GM12874 (cell line): Measurements from ENCODE around the gene EDIL3.

ENCODE experiments used
- TF ChIP-seq, protein P1 (sequence below): IDR thresholded peaks from 2 replicates; pipeline ENCODE4 v1.5.1; 2011; ENCODE audit warnings: low read depth, mild to moderate bottlenecking, control low read depth, low read length, moderate library complexity; ENCODE audit not compliant: insufficient read depth

Gene EDIL3

DNA sequence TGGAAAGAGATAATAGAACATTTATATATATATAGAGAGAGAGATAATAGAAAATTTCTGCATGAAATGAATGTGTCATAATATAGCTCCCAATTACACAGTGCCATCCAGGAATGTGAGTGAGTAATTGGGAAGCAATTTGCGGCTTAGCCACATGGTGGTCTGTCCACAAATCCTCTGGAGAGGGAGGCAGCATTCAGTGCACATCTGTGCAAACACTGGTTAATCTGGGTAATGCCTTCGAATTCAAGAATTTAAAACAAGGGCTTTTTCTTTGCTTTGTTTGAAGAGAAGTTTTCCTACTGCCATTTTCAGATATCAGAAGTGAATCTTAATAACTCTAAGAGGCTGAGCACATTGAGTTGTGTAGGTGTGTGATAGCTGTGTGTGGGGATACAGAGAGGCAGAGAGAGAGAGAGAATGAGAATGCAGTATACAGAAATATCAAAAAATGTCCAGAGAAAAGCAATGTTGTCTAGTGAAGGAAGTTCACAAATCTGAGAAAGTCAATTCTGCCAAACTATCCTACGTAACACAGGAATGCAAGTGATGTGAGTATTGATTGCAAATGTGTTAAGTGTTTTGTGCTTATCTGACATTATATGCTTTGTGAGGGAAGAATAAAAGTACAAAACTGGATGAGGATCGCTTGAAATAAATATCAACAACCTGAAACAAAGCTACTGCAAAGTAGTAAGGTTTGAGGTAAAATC is 134.6 kb downstream of the EDIL3 start:
- TF ChIP-seq, protein P1, sequence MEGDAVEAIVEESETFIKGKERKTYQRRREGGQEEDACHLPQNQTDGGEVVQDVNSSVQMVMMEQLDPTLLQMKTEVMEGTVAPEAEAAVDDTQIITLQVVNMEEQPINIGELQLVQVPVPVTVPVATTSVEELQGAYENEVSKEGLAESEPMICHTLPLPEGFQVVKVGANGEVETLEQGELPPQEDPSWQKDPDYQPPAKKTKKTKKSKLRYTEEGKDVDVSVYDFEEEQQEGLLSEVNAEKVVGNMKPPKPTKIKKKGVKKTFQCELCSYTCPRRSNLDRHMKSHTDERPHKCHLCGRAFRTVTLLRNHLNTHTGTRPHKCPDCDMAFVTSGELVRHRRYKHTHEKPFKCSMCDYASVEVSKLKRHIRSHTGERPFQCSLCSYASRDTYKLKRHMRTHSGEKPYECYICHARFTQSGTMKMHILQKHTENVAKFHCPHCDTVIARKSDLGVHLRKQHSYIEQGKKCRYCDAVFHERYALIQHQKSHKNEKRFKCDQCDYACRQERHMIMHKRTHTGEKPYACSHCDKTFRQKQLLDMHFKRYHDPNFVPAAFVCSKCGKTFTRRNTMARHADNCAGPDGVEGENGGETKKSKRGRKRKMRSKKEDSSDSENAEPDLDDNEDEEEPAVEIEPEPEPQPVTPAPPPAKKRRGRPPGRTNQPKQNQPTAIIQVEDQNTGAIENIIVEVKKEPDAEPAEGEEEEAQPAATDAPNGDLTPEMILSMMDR = no peak

- TF ChIP-seq, protein P1 = no peak
These were observed 136.7 kb downstream of the EDIL3 start for GRCh38 chr5:84248013-84248412.

GRCh38 chr5:84242286-84242685 is 142.4 kb downstream of the EDIL3 start:
- TF ChIP-seq, protein P1 = no peak

DNA sequence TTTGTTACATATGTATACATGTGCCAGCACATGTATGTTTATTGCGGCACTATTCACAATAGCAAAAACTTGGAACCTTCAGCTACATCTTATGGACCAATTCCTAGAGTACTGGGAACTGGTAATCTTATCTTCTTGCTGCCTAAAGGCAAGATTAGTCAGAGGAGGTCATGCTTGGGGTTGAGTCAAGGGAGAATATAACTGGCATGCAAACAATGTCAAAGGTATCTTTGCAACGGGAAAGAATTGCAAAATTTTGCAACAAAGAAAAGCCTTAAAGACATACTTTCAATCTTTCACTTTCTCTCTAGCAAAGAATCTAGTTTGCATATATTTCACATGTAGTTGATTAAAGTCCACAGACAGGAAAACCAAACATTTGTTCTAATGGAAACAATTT is 145.2 kb downstream of the EDIL3 start:
- TF ChIP-seq, protein P1 = no peak

GRCh38 chr5:84237126-84237525 is 147.6 kb downstream of the EDIL3 start:
- TF ChIP-seq, protein P1 = no peak

DNA sequence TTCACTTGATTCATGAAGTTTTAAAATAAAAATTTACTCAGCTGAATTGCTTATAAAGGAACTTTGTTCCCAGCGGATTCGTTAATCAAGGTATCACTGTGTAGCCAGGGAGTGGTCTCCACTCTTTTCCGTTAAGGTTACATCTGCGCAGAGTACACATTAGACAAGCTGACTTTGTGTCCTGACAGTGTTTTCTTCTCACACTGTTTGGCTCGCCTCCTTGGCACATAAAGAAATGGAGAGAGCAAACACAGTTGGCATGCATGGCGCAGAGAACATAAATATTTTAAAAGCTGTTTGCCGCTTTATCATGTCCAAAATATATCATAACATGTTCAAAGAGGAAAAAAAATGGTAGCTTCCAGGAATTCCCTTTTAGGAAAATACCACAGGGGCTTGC is 153.2 kb downstream of the EDIL3 start:
- TF ChIP-seq, protein P1 = no peak

DNA sequence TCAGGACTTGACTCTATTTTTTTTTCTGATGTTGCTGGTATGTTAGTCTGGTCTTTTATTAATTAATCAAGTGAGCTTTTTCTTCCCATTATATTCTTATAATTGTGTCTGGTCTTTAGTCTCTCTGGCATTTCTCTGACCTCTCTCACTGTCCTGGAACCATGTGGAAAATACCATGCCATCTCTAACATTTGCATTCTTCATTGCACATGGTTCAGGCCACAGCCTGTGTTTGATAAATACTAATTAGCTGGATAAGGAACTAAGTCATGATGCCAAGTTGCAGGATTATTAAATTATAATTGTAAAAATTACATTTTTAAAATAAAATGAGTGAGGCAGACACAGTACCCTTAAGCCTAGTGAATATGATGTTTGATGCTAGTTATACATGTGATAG is 155.6 kb downstream of the EDIL3 start:
- TF ChIP-seq, protein P1 = no peak
